Mesodermal cell (in vitro differentiated cells): ENCODE measurements around the gene LSS.
"Not testable (repeated sequence)": the region's sequence is repeated elsewhere in the genome, so short reads cannot be mapped to it uniquely, and the experiment has no call there.

Source experiments
- H3K27ac ChIP-seq: 2 replicates; pipeline ENCODE4 v1.7.0; 2013; ENCODE audit warnings: mild to moderate bottlenecking, low read depth, low read length, moderate library complexity; ENCODE audit not compliant: severe bottlenecking
- H3K36me3 ChIP-seq: 2 replicates; pipeline ENCODE4 v1.7.1; 2013; ENCODE audit warnings: mild to moderate bottlenecking, low read length, moderate library complexity; ENCODE audit not compliant: control insufficient read depth, insufficient read depth
- H3K4me1 ChIP-seq: one replicate; pipeline ENCODE4 v1.7.1; 2013; ENCODE audit warnings: mild to moderate bottlenecking, low read length; ENCODE audit not compliant: insufficient read depth, control insufficient read depth, poor library complexity, severe bottlenecking
- H3K4me3 ChIP-seq: 2 replicates; pipeline ENCODE4 v1.7.0; 2013; ENCODE audit warnings: low read length, control low read depth, mild to moderate bottlenecking; ENCODE audit not compliant: insufficient read depth, poor library complexity, severe bottlenecking; ENCODE audit errors: extremely low read depth
- H3K9me3 ChIP-seq: 2 replicates; pipeline ENCODE4 v1.7.1; 2013; ENCODE audit warnings: mild to moderate bottlenecking, low read length, moderate library complexity; ENCODE audit not compliant: control insufficient read depth
- WGBS, 2 experiments: methylation state at CpG; one replicate each; pipeline ENCODE4 v1.1.5; 2013; ENCODE audit warnings: missing lambda C conversion rate in 2 of 2; ENCODE audit not compliant: insufficient coverage in 2 of 2; 5-methylcytosine and 5-hydroxymethylcytosine counted together

LSS gene

GRCh38 chr21:46227811-46228344 lies 696 bp downstream of the LSS start:
- H3K4me1 ChIP-seq, result peaks cover 10% of the 10 kb centered on the region
- H3K9me3 ChIP-seq, result peaks cover 33% of the 10 kb centered on the region
- 0 to 1% methylated on average over 20 of the region's 20 CpGs for WGBS, 2 experiments
- H3K27ac ChIP-seq, result peak overlapping the region; percentile 73
- H3K36me3 ChIP-seq, result peaks cover 70% of the 10 kb centered on the region
- H3K4me3 ChIP-seq, result peak overlapping the region; percentile 85

DNA sequence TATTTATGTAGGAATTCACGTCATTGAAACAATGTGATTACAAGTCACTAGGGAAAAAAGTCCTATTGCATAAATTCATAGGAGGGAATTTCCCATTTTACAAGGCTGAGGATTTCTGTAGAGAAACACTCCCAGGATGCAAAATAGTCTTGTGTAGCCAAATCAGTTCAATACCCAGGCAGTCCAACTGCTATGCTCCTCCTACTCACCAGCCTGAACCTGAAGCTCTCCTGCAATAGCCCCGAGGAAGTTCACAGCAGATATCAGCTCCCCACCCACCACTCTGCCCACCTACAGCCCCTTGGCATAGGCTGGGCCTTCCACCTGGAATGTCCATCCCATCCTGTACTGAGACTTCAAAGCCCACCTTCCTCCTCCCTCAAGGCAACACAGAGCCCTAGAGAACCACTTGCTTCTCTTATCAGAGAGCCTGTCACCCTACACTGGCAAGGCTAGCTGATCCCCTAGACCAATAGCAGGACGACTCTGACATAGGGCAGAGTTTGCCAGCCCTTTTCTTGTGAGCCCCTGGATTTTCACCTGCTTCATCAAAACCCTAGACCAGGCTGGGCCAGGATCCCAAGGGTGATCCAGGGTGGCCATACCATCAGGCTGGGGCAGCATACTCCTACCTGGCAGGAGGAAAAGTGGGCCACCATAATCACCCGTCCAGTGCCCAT lies 1.5 kb downstream of the LSS start:
- Histone ChIP-seq H3K4me3 (peak overlapping the region; percentile 85), H3K4me1 (peaks cover 10% of the 10 kb centered on the region), H3K36me3 (peaks cover 70% of the 10 kb centered on the region), H3K9me3 (peaks cover 25% of the 10 kb centered on the region), H3K27ac (no peak overlapping the region)
- WGBS, 2 experiments, result 31 to 56% methylated on average over 2 of the region's 4 CpGs

GRCh38 chr21:46226146-46226545 lies 2.4 kb downstream of the LSS start:
- Histone ChIP-seq H3K4me1 (peaks cover 10% of the 10 kb centered on the region), H3K4me3 (peak overlapping the region; percentile 85), H3K9me3 (peaks cover 16% of the 10 kb centered on the region), H3K36me3 (peaks cover 70% of the 10 kb centered on the region), H3K27ac (no peak overlapping the region)
- WGBS, 2 experiments, result 94 to 100% methylated on average over 1 of the region's 1 CpG

GRCh38 chr21:46223661-46224060 lies 4.9 kb downstream of the LSS start:
- not testable (repeated sequence) for H3K4me3 ChIP-seq, H3K9me3 ChIP-seq, H3K27ac ChIP-seq, H3K4me1 ChIP-seq
- WGBS, 2 experiments, result 95 to 97% methylated on average over 17 of the region's 18 CpGs
- peaks cover 79% of the 10 kb centered on the region for H3K36me3 ChIP-seq

GRCh38 chr21:46223217-46223616 lies 5.4 kb downstream of the LSS start:
- H3K9me3 ChIP-seq, result peaks cover 7% of the 10 kb centered on the region
- WGBS, 2 experiments, result 83 to 90% methylated on average over 2 of the region's 7 CpGs

DNA sequence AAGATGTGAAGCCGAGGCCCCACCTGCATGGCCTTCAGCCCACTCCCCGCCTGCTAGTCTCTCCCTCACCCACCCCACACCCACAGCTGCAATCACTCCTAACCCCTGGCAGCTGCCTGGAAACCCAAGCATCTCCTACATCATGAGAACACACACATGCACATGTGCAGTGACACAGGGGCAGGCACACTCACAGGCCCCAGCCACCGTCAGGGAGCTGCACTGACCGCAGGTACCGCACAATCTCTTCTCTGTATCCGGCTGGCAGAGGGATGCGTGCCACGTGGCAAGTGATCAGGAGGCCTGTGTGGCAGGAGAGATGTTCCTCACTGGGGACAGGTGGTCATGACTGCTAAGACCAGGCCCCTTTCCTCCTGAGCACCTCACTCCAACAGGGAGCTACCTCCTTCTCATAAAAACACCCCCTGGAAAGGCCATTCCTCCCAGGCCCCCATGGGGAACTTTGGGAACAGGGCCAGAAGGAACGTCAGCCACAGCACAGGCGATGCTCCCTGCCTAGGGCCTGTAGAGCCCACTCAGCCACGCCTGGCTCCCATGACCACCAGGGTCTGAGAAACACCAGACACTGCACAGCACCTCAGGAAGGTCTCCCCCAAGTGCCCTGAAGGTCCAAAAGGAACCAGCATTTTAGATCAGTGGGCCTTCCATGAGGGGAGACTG lies 6.0 kb downstream of the LSS start:
- Histone ChIP-seq H3K4me3 (no peak overlapping the region), H3K4me1 (peaks cover 6% of the 10 kb centered on the region), H3K36me3 (peaks cover 86% of the 10 kb centered on the region), H3K27ac (no peak overlapping the region), H3K9me3 (peaks cover 7% of the 10 kb centered on the region)
- WGBS, 2 experiments, result 96 to 100% methylated on average over 6 to 11 of the region's 11 CpGs

More at GRCh38 chr21:46223217-46223616, 5.4 kb downstream of the LSS start:
- H3K4me3 ChIP-seq, result no peak overlapping the region
- H3K36me3 ChIP-seq, result peaks cover 79% of the 10 kb centered on the region
- peaks cover 6% of the 10 kb centered on the region for H3K4me1 ChIP-seq
- no peak overlapping the region for H3K27ac ChIP-seq

DNA sequence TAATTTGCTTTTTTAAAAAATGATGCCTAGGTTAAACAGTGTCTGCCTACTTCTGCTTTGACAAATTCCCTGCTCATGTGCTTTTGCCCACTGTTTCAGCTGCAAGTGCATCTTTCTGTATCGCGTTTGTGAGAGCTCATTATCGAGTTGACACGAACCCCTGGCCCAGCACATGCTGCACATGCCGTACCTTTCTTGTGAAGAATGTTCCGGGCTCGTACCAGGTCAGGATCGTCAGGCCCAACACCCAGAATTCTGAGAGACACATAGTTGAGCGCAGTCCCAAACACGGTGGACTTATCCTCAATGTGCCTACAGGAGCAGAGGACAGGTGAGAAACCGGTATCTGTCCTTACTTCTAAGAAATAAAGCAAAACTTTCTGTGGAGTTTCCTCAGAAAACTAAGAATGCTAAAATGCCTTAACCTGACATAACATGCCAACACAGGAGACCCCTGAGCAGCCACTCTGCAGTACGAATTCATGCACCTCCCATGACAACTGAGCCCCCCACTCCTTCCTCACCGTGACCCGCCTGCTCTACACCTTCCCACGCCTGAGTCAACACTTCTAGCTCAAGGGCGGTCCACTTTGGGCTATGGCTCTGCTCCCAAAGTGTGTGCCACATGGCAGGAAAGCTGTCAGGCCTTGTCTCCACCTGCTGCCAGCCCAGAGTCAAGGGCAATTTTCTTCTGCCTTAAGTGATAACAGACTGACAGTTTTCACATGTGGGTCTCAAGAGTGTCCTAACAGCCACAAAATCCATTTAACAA lies 6.7 kb downstream of the LSS start:
- Histone ChIP-seq H3K4me3 (no peak overlapping the region), H3K9me3 (peaks cover 7% of the 10 kb centered on the region), H3K4me1 (peaks cover 6% of the 10 kb centered on the region), H3K36me3 (peaks cover 84% of the 10 kb centered on the region), H3K27ac (no peak overlapping the region)
- 92 to 99% methylated on average over 15 of the region's 16 CpGs for WGBS, 2 experiments

- Histone ChIP-seq H3K4me3 (no peak overlapping the region), H3K27ac (no peak overlapping the region), H3K36me3 (peaks cover 81% of the 10 kb centered on the region), H3K9me3 (peaks cover under 1% of the 10 kb centered on the region), H3K4me1 (peaks cover 6% of the 10 kb centered on the region)
- 92 to 100% methylated on average over 7 to 8 of the region's 8 CpGs for WGBS, 2 experiments
These were observed 7.7 kb downstream of the LSS start for GRCh38 chr21:46220847-46221246.

- 91 to 98% methylated on average over 12 to 13 of the region's 13 CpGs for WGBS, 2 experiments
- H3K4me1 ChIP-seq, result peaks cover 6% of the 10 kb centered on the region
- peaks cover 81% of the 10 kb centered on the region for H3K36me3 ChIP-seq
- H3K9me3 ChIP-seq, result no peaks in the 10 kb centered on the region
- no peak overlapping the region for H3K4me3 ChIP-seq
- no peak overlapping the region for H3K27ac ChIP-seq
These were observed 8.2 kb downstream of the LSS start for GRCh38 chr21:46220275-46220810.

DNA sequence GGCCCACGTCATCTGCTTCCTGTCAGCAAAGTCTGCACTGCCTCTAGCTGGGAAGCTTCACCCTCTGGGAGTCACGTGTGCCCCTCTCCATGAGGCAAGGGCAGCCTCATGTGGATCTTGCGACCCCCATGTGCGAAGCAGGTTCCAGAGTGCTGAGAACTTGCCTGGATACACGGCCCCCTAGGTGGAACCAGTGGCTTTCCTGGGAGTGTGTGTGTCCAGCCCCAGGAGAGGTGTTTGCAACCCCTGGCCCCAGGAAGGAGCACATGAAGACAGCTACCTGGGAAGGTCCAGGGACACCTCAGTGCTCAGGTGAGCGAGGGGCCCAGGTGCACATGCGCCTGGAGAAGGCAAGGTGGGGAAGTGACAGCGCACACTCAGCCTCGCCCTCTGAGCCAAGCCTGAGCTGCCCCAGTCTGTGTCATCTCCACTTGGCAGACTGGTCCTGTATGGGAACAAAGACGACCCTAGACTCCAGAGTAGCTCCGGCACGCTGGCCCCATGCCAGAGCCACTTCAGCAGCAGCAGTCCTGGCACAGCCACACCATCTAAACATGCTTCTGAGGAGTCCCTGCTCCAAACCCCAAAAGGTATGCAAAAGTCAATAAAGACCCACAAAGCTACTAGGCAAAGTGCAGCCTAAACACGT lies 8.9 kb downstream of the LSS start:
- H3K4me3 ChIP-seq, result no peak overlapping the region
- WGBS, 2 experiments, result 86% methylated on average over 13 of the region's 13 CpGs
- H3K9me3 ChIP-seq, result no peaks in the 10 kb centered on the region
- no peak overlapping the region for H3K27ac ChIP-seq
- H3K4me1 ChIP-seq, result peaks cover 6% of the 10 kb centered on the region
- H3K36me3 ChIP-seq, result peaks cover 81% of the 10 kb centered on the region
